Measurements from ENCODE around the gene ATG9B.

GRCh38 chr7:151064993-151065392 lies 40.7 kb upstream of the ATG9B start:
- TF ChIP-seq POLR2AphosphoS5 (IDR thresholded peaks at IDR 0.05; ENCODE audit: low read depth, low read length) (no peak), POLR2A (IDR thresholded peaks at IDR 0.05; ENCODE audit: low read depth, low read length) (no peak)
